GM21447 (cell line): Measurements from ENCODE around the gene KRTAP5-4.
"Not testable (repeated sequence)": the region's sequence is repeated elsewhere in the genome, so short reads cannot be mapped to it uniquely, and the experiment has no call there.

ENCODE experiments used
- ATAC-seq: cut with Tn5 transposase; IDR thresholded peaks from one replicate; pipeline ENCODE4 v1.9.1; 2021; ENCODE audit not compliant: unreplicated experiment

KRTAP5-4 gene

DNA sequence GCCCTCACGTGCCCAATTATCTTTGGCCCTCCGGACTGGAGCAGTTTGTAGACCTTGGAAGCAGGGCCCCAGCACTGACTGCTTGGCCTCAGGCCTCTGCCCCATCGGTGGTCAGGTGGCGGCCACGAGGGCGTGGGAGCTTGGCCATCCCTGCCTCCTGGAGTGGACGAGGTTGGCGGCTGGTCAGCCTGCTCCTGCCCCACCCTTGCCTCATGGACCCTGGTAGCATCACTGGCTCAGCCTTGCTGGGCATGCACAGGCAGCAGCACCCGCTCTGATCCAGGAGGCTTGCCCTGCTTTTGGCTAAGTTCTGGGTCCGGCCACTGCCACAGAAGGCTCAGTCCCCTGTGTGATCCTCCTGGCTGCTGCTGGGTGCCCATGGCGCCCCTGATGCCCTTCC, 17.8 kb downstream of the KRTAP5-4 start:
- no peak for ATAC-seq

DNA sequence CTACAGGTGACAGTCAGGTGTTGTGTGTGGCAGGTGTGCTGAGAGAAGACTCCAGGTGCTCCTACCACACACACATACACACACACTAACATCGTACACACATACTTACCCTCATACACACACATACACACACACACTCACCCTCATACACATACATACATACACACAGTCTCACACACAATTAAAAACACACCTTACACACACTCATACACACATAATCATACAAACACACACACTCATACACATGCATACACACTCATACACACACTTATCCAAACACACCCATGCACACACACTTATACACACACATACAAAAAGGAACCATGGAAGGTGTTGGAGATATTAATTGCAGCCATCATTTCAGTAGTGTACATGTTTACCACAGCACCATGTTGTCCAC, 18.3 kb downstream of the KRTAP5-4 start:
- no peak for ATAC-seq

DNA sequence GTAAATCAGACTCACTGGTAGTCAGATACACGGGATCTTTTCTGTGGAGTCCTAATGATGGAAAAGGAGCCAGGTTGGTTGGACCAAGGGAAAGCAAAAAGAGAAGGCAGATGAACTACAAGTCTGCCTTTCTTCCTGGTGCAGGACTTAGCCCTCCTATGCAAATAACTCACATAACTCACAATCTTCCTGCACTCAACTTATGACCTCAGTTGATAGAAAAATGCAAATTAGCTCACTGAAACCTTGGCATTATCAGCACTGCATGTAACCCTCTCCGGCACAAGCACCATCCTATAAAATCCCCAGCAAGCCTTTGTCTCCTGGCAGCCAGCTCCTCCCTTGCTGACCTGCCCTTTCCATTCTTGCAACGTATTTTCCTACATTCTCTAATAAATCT, 20.3 kb downstream of the KRTAP5-4 start:
- not testable (repeated sequence) for ATAC-seq

DNA sequence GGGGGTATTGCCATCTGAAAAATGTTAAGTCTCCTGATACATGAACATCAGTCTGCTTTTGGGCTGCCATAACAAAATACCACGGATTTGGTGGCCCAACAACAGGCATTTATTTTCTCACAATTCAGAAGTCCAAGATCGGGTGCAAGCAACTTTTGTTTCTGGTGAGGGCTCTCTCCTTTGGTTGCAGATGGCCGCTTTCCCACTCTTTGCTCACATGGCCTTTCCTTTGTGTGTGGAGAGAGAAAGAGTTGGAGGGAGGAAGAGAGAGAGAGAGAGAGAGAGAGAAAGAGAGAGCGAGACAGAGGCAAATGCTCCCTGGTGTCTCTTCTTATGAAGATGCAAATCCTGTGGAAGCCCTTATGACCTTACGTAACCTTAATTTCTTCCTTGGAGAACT, 21.3 kb downstream of the KRTAP5-4 start:
- no peak for ATAC-seq

DNA sequence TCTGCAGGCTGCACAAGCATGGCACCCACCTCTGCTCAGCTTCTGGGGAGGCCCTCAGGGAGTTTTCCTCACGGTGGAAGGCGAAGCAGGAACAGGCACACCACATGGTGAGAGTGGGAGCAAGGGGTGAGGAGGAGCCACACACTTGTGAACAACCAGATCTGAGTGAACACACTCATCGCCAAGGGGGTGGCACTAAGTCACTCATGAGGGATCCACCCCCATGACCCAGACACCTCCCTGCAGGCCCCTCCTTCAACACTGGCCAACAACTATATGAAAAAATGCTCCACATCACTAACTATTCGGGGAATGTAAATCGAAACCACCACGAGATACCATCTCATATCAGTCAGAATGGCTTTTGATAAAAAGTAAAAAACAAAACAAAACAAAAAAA, 23.1 kb downstream of the KRTAP5-4 start:
- ATAC-seq = no peak

DNA sequence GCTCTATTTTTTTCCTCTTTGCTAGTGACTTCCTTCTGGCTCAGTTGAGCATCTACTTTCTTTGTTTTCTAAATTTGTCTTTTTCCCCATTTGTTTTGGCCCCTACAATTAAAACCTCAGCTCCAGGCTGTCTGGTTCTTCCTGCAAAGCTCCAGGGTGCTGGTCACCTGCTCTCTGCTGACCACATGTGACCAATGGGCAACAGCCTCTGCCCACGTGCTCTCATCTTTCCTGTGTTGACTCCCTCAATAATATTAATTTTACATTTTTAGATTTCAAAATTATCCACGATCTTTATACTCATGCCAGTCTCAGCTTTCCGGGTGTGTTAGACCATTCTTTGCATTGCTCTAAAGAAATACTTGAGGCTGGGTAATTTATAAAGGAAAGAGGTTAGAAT, 23.5 kb downstream of the KRTAP5-4 start:
- not testable (repeated sequence) for ATAC-seq

DNA sequence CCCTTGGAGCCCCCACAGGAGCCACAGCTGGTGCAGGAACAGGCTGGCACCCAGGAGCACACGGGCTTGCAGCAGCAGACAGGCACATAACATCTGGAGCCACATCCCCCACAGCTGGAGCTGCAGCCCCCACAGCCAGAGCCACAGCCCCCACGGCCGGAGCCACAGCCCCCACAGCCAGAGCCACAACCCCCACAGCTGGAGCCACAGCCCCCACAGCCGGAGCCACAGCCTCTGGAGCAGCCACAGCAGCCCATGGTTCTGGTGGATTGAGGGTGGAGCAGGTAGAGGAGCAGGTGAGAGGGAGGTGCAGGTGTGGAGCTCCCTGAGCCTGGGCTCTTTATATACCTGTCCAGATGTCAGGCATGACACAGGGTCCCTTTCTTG, 24.0 kb downstream of the KRTAP5-4 start, which contains the start of gene KRTAP5-2:
TSS of gene KRTAP5-2 (minus strand) at position 301 of the 387 bp plus-strand sequence. CDS start at position 257, 44 bp downstream.
- no peak for ATAC-seq

DNA sequence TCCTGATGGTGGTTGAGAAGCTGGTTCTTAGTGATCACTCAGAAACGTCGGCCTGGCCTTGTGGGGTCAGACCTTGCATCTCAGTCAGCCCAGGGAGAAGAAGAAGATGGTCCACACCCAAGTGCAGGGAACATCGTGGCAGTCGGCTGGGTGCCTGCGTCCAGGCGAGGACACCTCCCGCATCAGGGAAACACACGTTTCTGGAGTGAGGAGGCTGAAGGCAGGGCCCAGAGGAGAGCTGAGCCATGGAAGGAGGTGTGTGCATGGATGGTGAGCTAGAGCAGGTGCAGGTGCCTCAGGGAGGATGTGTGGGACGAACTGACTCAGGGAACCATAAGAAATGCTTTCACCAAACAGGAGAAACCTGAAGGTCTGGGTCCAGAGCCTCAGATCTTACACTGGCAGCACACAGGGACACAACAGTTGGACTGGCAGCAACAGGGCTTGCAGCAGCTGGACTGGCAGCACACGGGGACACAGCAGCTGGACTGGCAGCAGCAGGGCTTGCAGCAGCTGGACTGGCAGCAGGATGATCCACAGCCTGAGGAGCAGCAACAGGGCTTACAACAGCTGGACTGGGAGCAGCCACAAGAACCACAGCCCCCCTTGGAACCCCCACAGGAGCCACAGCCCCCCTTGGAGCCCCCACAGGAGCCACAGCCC, 24.5 kb downstream of the KRTAP5-4 start:
- no peak for ATAC-seq

DNA sequence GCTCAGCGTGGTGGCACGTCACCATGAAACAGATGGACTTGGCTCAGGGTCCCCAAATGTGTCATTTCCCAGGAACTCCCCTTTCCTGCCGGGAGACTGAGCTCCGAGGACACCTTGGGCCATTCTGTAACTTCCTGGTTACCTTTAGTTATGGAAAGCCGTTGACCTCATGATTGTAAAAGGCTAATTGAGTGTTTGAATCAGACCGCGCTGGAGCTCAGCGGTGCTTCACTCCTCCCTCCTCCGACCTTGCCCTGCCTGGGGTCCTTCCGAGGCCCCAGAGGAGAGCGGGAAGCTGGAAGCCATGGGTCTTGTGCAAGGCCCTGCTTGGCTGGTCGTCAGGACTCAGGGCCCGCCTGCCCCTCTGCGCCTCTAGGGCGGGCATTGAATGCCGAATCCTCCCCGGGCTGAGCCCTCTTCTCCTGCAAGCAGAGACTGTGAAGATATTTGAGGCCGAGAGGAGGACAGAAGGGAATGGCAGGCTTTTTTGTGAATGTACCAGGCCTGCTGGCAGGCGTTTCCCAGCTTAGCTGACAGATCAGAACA, 25.3 kb downstream of the KRTAP5-4 start:
- ATAC-seq = not testable (repeated sequence)

DNA sequence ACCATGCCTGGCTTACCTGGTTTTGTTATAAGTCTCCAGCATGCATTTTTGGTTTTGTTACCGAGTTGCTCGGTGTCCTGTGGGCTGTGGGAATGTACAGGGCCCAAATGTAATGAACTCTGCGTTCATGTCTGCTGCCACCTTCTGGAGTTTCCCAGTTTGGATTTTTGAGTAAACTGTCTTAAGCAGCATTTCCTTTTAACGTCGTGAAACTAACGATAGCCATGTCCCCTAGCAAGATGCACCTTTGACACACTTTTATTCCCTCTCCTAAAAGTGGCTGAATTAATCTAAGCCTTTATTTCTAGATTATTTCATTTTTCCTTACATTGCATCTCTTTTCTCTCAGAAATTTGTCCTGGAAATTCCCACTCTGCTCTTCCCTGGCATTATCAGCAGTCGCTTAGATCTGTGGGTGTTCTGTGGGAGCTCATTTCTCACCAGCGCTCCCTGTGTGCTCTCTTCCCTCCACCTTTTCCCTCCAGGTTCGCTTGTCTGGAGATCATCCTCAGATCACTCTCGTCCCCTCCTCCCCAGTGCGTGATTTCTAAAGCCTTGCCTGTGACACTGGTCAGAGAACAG, 25.9 kb downstream of the KRTAP5-4 start:
- not testable (repeated sequence) for ATAC-seq

DNA sequence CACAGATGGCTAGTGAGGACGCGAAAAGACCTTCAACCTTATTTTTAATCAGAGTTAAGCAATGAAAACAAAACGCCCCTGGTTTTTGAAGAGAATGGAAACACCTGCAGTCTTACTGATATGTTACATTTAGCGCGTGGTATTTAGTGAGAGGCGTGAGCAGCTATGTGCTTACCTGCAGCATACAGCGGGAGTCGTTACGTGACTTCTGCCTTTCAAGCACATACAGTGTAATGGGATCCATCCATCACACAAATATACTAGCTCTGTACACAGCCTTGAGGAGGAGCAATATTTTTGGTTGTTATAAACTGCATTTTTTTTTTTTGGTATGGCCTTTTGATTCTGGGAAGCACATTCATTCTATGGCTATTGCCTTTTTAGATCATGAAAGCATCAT, 29.3 kb downstream of the KRTAP5-4 start:
- ATAC-seq = no peak

DNA sequence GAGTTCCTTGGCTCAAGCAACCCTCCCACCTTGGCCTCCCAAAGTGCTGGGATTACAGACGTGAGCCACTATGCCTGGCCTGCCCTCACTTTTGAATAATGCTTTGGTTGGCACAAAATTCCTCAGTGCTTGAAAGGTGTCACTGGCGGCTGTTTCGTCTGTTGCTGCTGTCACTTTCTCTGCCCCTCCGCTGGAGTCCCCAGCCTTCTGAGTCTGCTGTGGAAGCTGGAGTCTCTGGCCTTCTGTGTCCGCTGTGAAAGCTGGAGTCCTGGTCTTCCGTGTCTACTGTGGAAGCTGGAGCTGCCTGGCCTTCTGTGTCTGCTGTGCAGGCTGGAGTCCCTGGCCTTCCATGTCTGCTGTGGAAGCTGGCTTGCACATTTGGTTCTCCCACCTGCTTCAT, 31.9 kb downstream of the KRTAP5-4 start:
- no peak for ATAC-seq

DNA sequence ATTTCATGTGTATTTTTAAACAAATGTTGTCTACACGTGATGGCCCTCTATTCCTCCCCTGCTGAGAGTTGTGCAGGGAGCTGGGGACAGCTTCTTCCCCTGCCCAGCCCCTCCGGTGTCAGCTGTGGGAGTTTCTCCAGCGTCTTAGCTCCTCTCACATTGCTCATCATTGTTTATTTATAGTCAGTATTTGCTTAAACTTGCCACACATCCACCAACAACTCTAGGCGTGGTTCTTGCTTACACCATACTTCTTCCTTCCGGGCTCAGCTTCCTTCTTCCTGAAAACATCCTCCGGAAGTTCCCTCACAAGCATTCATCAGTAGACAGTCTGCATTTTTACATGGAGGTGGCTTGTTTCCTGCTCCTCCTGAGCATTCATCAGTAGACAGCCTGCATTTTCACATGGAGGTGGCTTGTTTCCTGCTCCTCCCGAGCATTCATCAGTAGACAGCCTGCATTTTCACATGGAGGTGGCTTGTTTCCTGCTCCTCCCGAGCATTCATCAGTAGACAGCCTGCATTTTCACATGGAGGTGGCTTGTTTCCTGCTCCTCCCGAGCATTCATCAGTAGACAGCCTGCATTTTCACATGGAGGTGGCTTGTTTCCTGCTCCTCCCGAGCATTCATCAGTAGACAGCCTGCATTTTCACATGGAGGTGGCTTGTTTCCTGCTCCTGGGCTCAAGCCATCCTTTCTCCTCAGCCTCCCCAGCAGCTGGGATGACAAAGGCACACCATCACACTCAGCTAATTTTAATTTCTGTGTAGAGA, 32.6 kb downstream of the KRTAP5-4 start:
- not testable (repeated sequence) for ATAC-seq

DNA sequence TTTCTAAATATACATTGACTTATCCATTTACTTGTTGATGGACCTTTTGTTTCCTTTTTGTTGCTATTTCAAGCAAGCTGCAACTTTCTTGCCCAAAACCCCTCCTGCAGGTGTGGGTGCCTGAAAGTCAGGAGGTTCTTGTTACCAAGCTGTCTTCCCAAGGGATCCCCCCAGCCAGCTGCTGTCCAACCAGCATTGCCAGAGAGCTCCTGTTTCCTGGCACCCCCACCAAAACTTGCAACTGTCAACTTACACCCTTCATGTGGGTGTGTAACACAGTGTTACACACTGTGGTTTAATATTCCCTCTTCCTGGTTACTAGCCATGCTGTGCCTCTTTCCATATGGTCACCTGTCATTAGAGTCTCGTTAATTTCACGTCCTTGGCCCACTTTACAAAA, 35.2 kb downstream of the KRTAP5-4 start:
- no peak for ATAC-seq

DNA sequence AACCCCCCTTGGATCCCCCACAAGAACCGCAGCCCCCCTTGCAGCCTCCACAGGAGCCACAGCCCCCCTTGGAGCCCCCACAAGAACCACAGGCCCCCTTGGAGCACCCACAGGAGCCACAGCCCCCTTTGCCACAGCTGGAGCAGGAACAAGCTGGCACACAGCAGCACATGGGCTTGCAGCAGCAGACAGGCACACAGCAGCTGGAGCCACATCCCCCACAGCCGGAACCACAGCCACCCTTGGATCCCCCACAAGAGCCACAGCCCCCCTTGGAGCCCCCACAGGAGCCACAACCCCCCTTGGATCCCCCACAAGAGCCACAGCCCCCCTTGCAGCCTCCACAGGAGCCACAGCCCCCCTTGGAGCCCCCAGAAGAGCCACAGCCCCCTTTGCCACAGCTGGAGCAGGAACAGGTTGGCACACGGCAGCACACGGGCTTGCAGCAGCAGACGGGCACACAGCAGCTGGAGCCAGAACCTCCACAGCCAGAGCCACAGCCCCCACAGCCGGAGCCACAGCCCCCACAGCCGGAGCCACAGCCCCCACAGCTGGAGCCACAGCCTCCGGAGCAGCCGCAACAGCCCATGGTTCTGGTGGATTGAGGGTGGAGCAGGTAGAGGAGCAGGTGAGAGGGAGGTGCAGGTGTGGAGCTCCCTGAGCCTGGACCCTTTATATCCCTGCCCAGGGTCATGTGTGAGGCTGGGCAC, 37.1 kb downstream of the KRTAP5-4 start, which contains the start of gene KRTAP5-1:
TSS of gene KRTAP5-1 (minus strand) at position 623 of the 710 bp plus-strand sequence. CDS start at position 589, 34 bp downstream.
- ATAC-seq = not testable (repeated sequence)

DNA sequence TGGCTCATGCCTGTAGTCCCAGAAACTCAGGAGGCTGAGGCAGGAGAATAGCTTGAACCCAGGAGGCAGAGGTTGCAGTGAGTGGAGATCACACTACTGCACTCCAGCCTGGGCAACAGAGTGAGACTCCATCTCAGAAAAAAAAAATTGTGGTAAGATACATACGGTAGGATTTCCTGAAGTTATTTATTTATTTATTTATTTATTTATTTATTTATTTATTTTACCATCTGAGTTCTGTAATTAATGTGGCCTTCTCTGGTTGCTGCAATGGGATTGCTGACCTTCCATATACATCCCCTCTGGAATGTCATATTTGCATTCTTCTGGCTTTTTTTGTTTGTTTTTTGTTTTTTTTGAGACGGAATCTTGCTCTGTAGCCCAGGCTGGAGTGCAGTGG, 39.0 kb downstream of the KRTAP5-4 start:
- ATAC-seq = not testable (repeated sequence)

DNA sequence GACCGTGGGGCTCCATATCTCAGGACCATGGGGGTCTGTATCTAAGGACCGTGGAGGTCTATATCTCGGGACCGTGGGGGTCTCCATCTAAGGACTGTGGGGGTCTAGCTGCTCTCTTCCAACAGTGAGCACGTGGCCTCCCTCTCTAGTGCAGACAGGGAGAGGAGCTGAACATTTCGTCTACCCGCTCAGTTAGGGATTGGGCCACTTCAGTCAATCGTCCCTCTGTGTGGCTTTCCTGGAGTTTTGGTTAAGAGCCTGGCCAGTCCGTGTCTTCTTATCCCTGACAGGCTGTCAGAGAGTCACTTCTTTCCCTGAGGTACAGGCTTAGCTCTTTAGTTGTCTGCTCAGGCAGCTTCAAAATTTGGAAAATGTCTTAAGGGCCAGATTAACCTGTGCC, 40.0 kb downstream of the KRTAP5-4 start:
- no peak for ATAC-seq

DNA sequence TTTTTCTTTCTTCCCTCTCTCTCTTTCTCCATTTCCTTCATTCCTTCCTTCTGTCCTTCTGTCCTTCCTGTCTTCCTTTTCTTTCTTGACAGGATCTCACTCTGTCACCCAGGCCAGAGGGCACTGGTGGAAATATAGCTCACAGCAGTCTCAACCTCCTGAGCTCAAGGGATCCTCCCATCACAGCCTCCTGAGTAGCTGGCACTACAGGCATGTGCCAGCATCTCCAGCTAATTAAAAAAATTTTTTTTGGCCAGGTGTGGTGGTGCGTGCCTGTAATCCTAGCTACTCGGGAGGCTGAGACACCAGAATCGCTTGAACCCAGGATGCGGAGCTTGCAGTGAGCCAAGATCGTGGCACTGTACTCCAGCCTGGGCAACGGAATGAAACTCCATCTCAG, 45.1 kb downstream of the KRTAP5-4 start:
- ATAC-seq = no peak

DNA sequence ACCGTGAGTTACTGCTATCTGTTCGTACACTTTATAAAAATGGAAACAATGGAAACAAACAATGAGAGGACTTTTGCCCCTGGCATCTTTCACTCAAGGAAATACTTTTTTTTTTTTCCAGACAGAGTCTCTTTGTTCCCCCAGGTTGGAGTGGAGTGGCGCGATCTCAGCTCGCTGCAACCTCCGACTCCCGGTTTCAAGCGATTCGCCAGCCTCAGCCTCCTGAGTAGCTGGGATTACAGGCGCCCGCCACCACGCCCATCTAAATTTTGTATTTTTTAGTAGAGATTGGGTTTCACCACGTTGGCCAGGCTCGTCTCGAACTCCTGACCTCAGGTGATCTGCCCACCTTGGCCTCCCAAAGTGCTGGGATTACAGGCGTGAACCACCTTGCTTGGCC, 46.2 kb downstream of the KRTAP5-4 start:
- ATAC-seq = not testable (repeated sequence)

DNA sequence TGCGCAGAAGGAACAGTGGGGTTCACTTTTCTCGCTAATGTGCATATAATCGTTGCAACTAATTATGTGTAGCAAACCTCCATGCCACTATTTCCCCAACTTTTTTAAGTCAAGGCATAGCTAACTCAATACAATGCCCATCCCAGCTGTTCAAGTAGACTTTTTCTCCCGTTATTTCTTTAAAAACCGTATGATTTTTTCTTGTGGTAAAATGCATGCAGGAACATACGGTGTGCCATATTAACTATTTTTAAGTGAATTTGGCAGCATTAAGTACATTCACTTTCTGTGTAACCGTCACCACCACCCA, 47.0 kb downstream of the KRTAP5-4 start:
- no peak for ATAC-seq

DNA sequence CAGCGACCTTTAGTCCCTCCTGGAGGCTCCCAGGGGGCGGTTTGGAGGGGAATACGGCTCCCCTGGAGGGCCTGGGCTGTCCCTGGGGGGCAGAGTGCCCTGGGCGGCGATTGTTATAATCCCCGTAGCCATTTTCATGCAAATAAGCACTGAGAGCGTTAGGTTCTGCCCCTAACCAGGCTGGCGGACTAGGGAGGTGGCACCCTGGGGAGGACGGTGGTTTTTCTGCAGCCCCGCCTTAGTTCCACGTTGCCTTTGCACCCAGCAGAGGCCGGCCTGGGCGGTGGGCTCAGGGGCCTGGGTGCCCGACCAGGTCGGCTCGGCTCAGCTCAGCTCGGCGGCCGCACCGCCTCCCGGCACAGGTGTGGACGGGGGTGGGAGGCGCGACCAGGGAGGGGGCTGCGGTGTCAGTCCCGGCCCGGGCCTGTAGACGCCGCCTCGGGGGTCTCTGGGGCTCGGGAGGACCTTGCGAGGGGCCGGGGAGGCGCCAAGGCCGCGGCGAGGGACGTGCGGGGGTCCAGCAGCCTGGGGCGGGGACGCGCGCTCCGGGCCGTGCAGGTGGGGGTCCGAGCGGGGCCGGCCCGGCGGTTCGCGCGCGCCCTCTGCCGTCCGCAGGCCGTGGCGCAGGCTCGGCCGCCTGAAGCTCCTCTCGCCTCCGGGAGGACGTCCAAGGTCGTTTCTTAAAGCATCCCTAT, 47.6 kb downstream of the KRTAP5-4 start:
- ATAC-seq = no peak
